Upper lobe of right lung (tissue), 1 donor: ENCODE data around the gene PMP22. TPM values are rescaled to one million over a fixed set of nuclear protein-coding genes. Genes with fewer than 3 reads are reported as not detected.

ENCODE experiments used
- ATAC-seq: fragments of 200-7000 bp; cut with Tn5 transposase; one replicate; pipeline ENCODE4 v1.9.1; 2020; ENCODE audit warnings: mild to moderate bottlenecking, moderate library complexity
- DNase-seq: peaks from one replicate; pipeline ENCODE4 v3.0.0-alpha.2; 2020
- H3K27ac ChIP-seq: fragments of 200-600 bp; one replicate; pipeline ENCODE4 v1.8.0; 2022
- H3K27me3 ChIP-seq: fragments of 200-600 bp; one replicate; pipeline ENCODE4 v1.8.0; 2022; ENCODE audit warnings: mild to moderate bottlenecking
- H3K36me3 ChIP-seq: fragments of 200-600 bp; one replicate; pipeline ENCODE4 v1.8.0; 2022
- H3K4me1 ChIP-seq: fragments of 200-600 bp; one replicate; pipeline ENCODE4 v1.8.0; 2022
- H3K4me3 ChIP-seq: fragments of 200-600 bp; one replicate; pipeline ENCODE4 v1.8.0; 2022; ENCODE audit warnings: mild to moderate bottlenecking
- H3K9me3 ChIP-seq: fragments of 200-600 bp; one replicate; pipeline ENCODE4 v1.8.0; 2022
- intact Hi-C: fragments of 100-400 bp; cut with DNase I; formaldehyde crosslinking; loops from one replicate; pipeline ENCODE4 v1.11.0; 2022
- total RNA-seq: library from RNA; stranded (reverse); fragmentation: NEBNext Ultra II Directional; extraction: Animal tissue kit (Norgen Biotek cat#: 25700); gene quantifications from one replicate; pipeline ENCODE4 v1.2.1, GENCODE V29; 2021
- TF ChIP-seq, protein P1 (sequence below): fragments of 200-600 bp; IDR thresholded peaks from one replicate; pipeline ENCODE4 v1.8.0; 2022; ENCODE audit warnings: antibody characterized with exemption
- donor health status: DM: no; HTN: yes; CAD: no; lungs with severe emphysema.

The PMP22 gene
- total RNA-seq, 1 donor from 2014 or later, result 157 TPM

DNA sequence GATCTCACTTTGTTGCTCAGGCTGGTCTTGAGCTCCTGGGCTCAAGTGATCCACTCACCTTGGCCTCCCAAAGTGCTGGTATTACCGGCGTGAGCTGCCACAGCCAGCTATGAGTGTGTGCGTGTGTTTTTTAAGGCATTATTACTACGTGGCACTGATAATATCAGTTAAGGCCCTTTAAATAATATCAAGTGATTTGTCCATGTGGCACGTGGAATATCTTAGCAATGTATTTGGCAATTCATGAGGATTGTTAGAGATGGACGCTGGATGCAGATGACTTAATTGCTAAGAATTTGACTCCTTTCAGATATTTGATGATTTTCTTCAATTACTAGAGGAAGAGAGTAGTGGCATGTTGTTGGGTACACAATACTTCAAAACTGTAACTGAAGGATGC, 25.5 kb upstream of the PMP22 start:
- H3K4me3 ChIP-seq, result no peak overlapping the region
- H3K27me3 ChIP-seq, result no peaks in the 10 kb centered on the region
- DNase-seq, result no peak
- no peaks in the 10 kb centered on the region for H3K9me3 ChIP-seq
- no peak for ATAC-seq
- TF ChIP-seq, protein P1, sequence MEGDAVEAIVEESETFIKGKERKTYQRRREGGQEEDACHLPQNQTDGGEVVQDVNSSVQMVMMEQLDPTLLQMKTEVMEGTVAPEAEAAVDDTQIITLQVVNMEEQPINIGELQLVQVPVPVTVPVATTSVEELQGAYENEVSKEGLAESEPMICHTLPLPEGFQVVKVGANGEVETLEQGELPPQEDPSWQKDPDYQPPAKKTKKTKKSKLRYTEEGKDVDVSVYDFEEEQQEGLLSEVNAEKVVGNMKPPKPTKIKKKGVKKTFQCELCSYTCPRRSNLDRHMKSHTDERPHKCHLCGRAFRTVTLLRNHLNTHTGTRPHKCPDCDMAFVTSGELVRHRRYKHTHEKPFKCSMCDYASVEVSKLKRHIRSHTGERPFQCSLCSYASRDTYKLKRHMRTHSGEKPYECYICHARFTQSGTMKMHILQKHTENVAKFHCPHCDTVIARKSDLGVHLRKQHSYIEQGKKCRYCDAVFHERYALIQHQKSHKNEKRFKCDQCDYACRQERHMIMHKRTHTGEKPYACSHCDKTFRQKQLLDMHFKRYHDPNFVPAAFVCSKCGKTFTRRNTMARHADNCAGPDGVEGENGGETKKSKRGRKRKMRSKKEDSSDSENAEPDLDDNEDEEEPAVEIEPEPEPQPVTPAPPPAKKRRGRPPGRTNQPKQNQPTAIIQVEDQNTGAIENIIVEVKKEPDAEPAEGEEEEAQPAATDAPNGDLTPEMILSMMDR, result no peak
- intact Hi-C loops, result no loop called here
- H3K27ac ChIP-seq, result no peak overlapping the region
- H3K36me3 ChIP-seq, result no peaks in the 10 kb centered on the region
- peaks cover 7% of the 10 kb centered on the region for H3K4me1 ChIP-seq

DNA sequence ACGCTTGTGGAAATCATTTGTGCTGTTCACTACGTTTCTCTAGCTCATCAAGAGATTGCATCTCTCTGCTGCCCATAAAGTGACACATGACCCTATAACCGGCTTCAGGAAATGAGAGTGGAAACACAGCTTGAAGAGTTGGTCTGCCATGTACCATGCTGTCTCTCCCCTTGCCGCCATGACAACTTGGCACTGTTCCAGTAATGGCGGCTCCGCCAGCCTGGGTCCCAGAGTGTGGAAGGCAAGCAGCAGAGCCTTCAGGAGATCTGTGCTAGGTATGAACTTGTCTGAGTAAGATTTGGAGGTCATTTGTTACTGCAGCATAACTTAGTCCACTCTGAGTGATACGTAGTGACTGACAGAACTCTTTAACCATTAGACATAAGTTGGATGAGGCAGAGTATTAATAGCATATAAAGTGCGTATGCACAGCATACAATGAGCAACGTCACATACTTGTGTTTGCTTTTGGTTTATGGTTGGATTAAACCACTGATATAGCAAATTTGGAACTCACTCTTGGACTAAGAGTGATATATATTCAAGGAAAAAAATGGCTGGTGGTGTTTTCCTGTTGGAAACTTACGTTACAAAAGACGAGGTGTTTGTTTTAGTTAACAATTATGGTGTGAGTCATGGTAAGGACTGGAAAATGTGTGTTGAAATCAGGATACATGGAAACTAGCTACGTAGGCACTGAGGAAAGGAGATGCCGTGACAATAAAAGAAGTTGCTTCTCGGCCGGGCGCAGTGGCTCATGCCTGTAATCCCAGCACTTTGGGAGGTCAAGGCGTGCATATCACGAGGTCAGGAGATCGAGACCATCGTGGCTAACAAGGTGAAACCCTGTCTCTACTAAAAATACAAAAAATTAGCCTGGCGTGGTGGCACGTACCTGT, 24.4 kb upstream of the PMP22 start:
- peaks cover 7% of the 10 kb centered on the region for H3K4me1 ChIP-seq
- no peaks in the 10 kb centered on the region for H3K27me3 ChIP-seq
- no peak overlapping the region for H3K27ac ChIP-seq
- H3K36me3 ChIP-seq, result no peaks in the 10 kb centered on the region
- ATAC-seq (no peak), DNase-seq (no peak)
- intact Hi-C loops, result no loop called here
- H3K9me3 ChIP-seq, result no peaks in the 10 kb centered on the region
- TF ChIP-seq, protein P1, result no peak
- no peak overlapping the region for H3K4me3 ChIP-seq

DNA sequence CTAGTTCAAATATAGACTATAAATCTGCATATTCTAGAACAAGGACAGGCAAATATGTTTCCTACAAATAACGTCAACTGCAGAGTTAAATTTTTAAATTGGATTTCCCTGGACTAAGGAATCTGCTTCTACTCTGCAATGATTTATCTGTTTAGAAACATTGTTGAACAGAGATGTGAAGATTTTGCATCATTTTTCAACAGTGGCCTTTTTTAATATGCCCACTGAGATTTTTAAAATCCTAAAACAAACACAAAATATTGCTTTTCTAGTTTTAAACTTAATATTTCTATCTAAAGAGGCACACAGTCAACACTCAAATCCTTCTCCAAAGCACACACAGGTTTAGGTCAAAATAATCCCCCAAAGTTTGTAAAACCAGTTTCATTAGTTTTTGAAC, 23.7 kb upstream of the PMP22 start:
- H3K36me3 ChIP-seq, result no peaks in the 10 kb centered on the region
- H3K27ac ChIP-seq, result no peak overlapping the region
- intact Hi-C loops, result no loop called here
- no peak overlapping the region for H3K4me3 ChIP-seq
- H3K9me3 ChIP-seq, result no peaks in the 10 kb centered on the region
- ATAC-seq, result no peak
- DNase-seq, result no peak
- H3K4me1 ChIP-seq, result peaks cover 7% of the 10 kb centered on the region
- no peaks in the 10 kb centered on the region for H3K27me3 ChIP-seq
- TF ChIP-seq, protein P1, result no peak

DNA sequence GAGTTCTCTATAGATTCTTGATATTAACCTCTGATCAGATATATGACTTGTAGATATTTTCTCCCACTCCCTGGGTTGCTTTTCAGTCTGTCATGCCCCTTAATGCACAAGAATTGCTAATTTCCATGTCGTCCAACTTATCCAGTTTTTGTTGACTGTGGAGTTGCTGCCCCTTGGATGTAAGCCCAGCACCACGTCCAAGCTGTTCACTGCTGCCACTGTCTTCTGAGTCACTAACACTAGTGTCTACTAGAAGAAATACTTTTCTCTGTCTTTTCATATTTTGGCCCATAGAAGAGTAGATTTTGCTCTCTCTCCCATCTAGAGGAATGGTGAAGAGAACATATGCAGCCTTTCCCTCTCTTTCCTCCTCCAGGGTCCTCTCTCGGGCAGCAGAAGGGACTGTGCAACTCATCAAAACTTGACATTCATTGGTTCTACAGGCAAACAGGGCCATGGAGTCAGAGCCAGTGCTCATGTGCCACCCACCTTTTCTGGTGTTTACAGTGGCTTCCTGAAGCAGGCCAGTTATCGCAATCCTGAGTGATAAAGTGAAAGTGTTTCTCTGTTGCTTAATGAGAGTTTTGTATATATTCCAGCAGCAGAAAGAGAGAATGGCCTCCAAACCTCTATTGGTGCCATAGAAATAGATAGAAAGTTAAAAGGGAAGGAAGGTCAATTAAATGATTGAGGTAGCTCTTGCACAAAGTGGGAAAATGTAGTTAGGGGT, 22.6 kb upstream of the PMP22 start:
- H3K4me1 ChIP-seq, result peaks cover 7% of the 10 kb centered on the region
- intact Hi-C loops, result no loop called here
- H3K27ac ChIP-seq, result peak overlapping the region; percentile 49
- H3K36me3 ChIP-seq, result no peaks in the 10 kb centered on the region
- TF ChIP-seq, protein P1, result no peak
- no peaks in the 10 kb centered on the region for H3K27me3 ChIP-seq
- ATAC-seq, result no peak
- H3K4me3 ChIP-seq, result no peak overlapping the region
- no peaks in the 10 kb centered on the region for H3K9me3 ChIP-seq
- no peak for DNase-seq

DNA sequence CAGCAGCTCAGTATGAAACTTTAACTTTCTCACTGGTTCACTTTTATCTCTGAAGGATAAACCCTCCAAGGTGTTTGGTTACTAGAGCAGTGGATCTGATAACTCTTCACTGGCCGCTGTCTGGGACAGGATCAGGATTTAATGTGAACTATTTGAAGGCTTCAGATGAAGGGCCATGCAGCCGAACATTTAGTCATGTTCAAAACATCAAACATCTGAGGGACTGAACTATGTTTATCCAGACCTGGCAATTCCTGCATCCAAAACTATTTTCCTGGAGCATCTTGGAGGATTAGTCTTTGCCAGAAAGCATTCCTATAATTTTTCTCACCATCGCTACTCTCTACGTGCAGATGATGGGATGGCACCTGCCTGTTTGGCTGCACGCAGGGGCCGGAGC, 20.3 kb upstream of the PMP22 start:
- H3K9me3 ChIP-seq, result no peaks in the 10 kb centered on the region
- H3K36me3 ChIP-seq, result no peaks in the 10 kb centered on the region
- ATAC-seq (no peak), DNase-seq (no peak)
- no peaks in the 10 kb centered on the region for H3K27me3 ChIP-seq
- H3K4me1 ChIP-seq, result peaks cover 7% of the 10 kb centered on the region
- H3K27ac ChIP-seq, result no peak overlapping the region
- H3K4me3 ChIP-seq, result no peak overlapping the region
- intact Hi-C loops, result no loop called here
- TF ChIP-seq, protein P1, result no peak
